ENCODE measurements around the gene SECISBP2. TPM values are rescaled to one million over a fixed set of nuclear protein-coding genes. Genes with fewer than 3 reads are reported as not detected.
"Not testable (repeated sequence)": the region's sequence is repeated elsewhere in the genome, so short reads cannot be mapped to it uniquely, and the experiment has no call there.

Gene SECISBP2
- total RNA-seq, 3 donors from 2014 or later, result 40.5 to 84.7 (median 76.0) TPM

DNA sequence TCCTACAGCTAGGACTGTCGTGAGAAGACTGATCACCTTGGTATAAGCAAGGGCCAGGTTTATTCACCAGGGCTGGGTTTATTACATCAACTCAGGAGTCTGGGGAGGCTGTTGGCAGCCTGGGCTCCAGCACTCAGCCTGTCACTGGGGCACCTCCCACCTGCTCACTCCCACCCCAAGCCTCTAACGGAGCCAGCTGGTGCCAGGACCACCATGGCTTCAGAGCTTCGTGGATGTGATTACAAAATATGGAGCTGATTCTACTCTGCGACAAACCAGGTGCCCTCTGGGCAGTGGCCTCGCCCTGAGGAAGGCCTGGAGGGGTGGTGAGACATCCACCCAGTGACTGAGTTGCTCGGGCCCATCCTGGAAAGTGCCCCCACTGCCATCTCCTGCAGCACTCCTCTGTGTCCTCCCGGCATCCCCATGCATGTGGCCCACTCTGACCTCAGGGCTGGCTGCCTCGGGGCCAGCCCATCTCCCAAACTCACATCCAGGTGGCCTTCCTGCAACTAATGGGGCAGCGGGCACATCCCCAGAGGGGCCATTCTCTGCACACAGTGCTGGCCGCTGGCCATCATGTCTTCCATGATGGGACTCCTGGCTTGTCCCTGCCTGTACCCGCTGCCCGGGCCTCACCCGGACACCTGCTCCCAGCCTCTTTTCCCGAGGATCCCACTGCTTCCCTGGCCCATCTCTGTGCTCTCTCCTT, 49.6 kb downstream of the SECISBP2 start:
- TF ChIP-seq, protein P1, sequence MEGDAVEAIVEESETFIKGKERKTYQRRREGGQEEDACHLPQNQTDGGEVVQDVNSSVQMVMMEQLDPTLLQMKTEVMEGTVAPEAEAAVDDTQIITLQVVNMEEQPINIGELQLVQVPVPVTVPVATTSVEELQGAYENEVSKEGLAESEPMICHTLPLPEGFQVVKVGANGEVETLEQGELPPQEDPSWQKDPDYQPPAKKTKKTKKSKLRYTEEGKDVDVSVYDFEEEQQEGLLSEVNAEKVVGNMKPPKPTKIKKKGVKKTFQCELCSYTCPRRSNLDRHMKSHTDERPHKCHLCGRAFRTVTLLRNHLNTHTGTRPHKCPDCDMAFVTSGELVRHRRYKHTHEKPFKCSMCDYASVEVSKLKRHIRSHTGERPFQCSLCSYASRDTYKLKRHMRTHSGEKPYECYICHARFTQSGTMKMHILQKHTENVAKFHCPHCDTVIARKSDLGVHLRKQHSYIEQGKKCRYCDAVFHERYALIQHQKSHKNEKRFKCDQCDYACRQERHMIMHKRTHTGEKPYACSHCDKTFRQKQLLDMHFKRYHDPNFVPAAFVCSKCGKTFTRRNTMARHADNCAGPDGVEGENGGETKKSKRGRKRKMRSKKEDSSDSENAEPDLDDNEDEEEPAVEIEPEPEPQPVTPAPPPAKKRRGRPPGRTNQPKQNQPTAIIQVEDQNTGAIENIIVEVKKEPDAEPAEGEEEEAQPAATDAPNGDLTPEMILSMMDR (IDR thresholded peaks at IDR 0.05), result no peak
- TF ChIP-seq POLR2A (IDR thresholded peaks at IDR 0.05) (no peak), POLR2AphosphoS5 (IDR thresholded peaks at IDR 0.05) (no peak)
- intact Hi-C loops (cut with DNase I; ENCODE audit: low total_unique reads), result loop anchor here (1.0 kb wide), 1 partner anchor 24 kb away; no protein-coding TSS in a partner anchor
- DNase-seq (ENCODE audit: low spot score in 2 of 2), result no peak
- H3K4me1 ChIP-seq, result no peaks in the 10 kb centered on the region
- no peaks in the 10 kb centered on the region for H3K36me3 ChIP-seq
- no peaks in the 10 kb centered on the region for H3K27me3 ChIP-seq
- no peaks in the 10 kb centered on the region for H3K9me3 ChIP-seq
- H3K27ac ChIP-seq, result no peak overlapping the region
- no peak overlapping the region for H3K4me3 ChIP-seq

GRCh38 chr9:89368550-89368949, 50.2 kb downstream of the SECISBP2 start:
- no peak for DNase-seq (ENCODE audit: low spot score in 2 of 2)
- no peaks in the 10 kb centered on the region for H3K4me1 ChIP-seq
- no peak overlapping the region for H3K4me3 ChIP-seq
- TF ChIP-seq POLR2AphosphoS5 (IDR thresholded peaks at IDR 0.05) (no peak), POLR2A (IDR thresholded peaks at IDR 0.05) (no peak)
- TF ChIP-seq, protein P1 (IDR thresholded peaks at IDR 0.05), result no peak
- H3K9me3 ChIP-seq, result no peaks in the 10 kb centered on the region
- H3K36me3 ChIP-seq, result no peaks in the 10 kb centered on the region
- intact Hi-C loops (cut with DNase I; ENCODE audit: low total_unique reads), result no loop called here
- no peak overlapping the region for H3K27ac ChIP-seq
- no peaks in the 10 kb centered on the region for H3K27me3 ChIP-seq

DNA sequence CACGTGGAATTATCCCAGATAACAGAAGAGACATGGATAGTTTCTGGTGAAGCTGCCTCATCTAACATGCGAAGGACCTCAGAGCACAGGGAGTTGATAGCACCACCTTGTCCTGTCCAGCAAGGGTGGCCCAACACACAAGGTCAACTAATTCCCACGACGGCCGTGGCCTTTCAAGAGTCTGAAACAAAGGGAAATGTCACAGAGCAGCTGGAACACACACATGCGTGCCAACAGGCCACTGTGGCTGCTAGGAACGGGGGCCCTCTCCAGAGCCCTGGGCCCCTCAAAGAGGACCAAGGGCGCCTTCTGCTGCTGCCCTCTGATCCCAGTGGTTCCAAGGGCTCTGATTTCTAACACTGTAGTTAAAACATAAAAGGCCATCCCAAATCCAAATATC, 50.7 kb downstream of the SECISBP2 start:
- Histone ChIP-seq H3K9me3 (no peaks in the 10 kb centered on the region), H3K4me3 (no peak overlapping the region), H3K4me1 (no peaks in the 10 kb centered on the region), H3K36me3 (no peaks in the 10 kb centered on the region), H3K27ac (no peak overlapping the region), H3K27me3 (no peaks in the 10 kb centered on the region)
- intact Hi-C loops (cut with DNase I; ENCODE audit: low total_unique reads), result no loop called here
- TF ChIP-seq, protein P1 (IDR thresholded peaks at IDR 0.05), result no peak
- TF ChIP-seq POLR2AphosphoS5 (IDR thresholded peaks at IDR 0.05) (no peak), POLR2A (IDR thresholded peaks at IDR 0.05) (no peak)
- DNase-seq (ENCODE audit: low spot score in 2 of 2), result no peak

DNA sequence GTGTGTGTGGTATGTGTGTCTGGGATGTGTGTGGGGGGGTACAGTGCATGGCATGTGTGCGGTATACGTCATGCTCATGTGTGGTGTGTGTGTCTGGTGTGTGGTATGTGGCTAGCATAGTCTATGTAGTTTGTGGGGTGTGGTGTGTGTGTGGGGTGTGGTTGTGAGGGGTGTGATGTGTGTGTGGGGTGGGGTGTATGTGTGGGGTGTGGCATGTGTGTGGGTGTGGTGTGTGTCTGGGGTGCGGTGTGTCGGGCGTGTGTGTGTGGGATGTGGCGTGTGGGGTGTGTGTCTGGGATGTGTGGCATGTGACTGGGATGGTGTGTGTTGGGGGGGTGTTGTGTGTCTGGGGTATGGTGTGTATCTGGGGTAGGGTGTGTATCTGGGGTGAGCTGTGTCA, 52.3 kb downstream of the SECISBP2 start:
- DNase-seq (ENCODE audit: low spot score in 2 of 2), result no peak
- H3K27me3 ChIP-seq, result no peaks in the 10 kb centered on the region
- no peak overlapping the region for H3K4me3 ChIP-seq
- TF ChIP-seq, protein P1 (IDR thresholded peaks at IDR 0.05), result no peak
- TF ChIP-seq POLR2AphosphoS5 (IDR thresholded peaks at IDR 0.05) (no peak), POLR2A (IDR thresholded peaks at IDR 0.05) (no peak)
- no peaks in the 10 kb centered on the region for H3K4me1 ChIP-seq
- H3K36me3 ChIP-seq, result no peaks in the 10 kb centered on the region
- no peaks in the 10 kb centered on the region for H3K9me3 ChIP-seq
- intact Hi-C loops (cut with DNase I; ENCODE audit: low total_unique reads), result no loop called here
- H3K27ac ChIP-seq, result no peak overlapping the region

DNA sequence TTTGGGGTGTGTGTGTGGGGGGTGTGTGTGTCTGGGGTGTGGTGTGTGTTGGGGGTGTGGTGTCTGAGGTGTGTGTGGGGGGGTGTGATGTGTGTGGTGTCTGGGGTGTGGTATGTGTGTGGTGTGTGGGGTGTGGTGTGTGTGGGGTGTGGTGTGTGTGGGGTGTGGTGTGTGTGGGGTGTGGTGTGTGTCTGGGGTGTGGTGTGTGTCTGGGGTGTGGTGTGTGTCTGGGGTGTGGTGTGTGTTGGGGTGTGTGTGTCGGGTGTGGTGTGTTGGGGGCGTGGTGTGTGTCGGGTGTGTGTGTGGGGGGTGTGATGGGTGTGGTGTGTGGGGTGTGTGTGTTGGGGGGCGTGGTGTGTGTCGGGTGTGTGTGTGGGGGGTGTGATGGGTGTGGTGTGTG, 53.5 kb downstream of the SECISBP2 start:
- H3K4me1 ChIP-seq; intact Hi-C loops (cut with DNase I; ENCODE audit: low total_unique reads); H3K27ac ChIP-seq: not testable (repeated sequence)

More for the DNA sequence above, 53.5 kb downstream of the SECISBP2 start:
- not testable (repeated sequence) for H3K4me3 ChIP-seq; H3K9me3 ChIP-seq; H3K36me3 ChIP-seq; DNase-seq (ENCODE audit: low spot score in 2 of 2); H3K27me3 ChIP-seq

All from breast epithelium (tissue), 4 donors.